WTC11 (cell line): ENCODE data around the gene PINK1. TPM values are rescaled to one million over a fixed set of nuclear protein-coding genes. Genes with fewer than 3 reads are reported as not detected.
A peak's percentile ranks its signal among the peaks of the same experiment; 100 is the strongest.

Source experiments
- ATAC-seq: fragments of 200-7000 bp; cut with Tn5 transposase; 2 replicates; pipeline ENCODE4 v1.10.0; 2021; ENCODE audit warnings: mild to moderate bottlenecking, moderate library complexity
- CTCF ChIA-PET: fragments of 300-600 bp; sonication (Branson Sonifier 250); formaldehyde crosslinking; loops from one replicate; lab custom pipeline; 2021; ENCODE audit warnings: antibody characterized with exemption; lab: Charles Lee
- POLR2A ChIA-PET: fragments of 350-600 bp; sonication (Branson Sonifier 250); formaldehyde crosslinking; loops from one replicate; lab custom pipeline; 2021; ENCODE audit warnings: antibody characterized with exemption; lab: Charles Lee
- DNase-seq: peaks from one replicate; pipeline ENCODE4 v3.0.0; 2021; ENCODE audit warnings: low spot score
- H3K27ac Mint-ChIP-seq: 2 replicates; pipeline ENCODE4 v1.8.0; 2021; ENCODE audit warnings: mixed read lengths
- H3K27me3 Mint-ChIP-seq: 2 replicates; pipeline ENCODE4 v1.8.0; 2021; ENCODE audit warnings: low read depth, mild to moderate bottlenecking, moderate library complexity, mixed read lengths
- H3K36me3 Mint-ChIP-seq: 2 replicates; pipeline ENCODE4 v1.8.0; 2021; ENCODE audit warnings: mixed read lengths
- H3K4me1 Mint-ChIP-seq: 2 replicates; pipeline ENCODE4 v1.8.0; 2022; ENCODE audit warnings: mixed read lengths
- H3K4me3 Mint-ChIP-seq: 2 replicates; pipeline ENCODE4 v1.8.0; 2021; ENCODE audit warnings: mild to moderate bottlenecking, moderate library complexity, mixed read lengths
- H3K9me3 Mint-ChIP-seq: 2 replicates; pipeline ENCODE4 v1.8.0; 2021; ENCODE audit warnings: mixed read lengths
- ATF3 ChIP-seq: sonication (generic); formaldehyde crosslinking; conservative IDR thresholded peaks from 2 replicates; pipeline ENCODE4 v1.8.1; 2022; ENCODE audit warnings: mild to moderate bottlenecking, missing genetic modification reagents
- CREB1 ChIP-seq: sonication (generic); formaldehyde crosslinking; IDR thresholded peaks from 2 replicates; pipeline ENCODE4 v1.8.0; 2023; ENCODE audit warnings: mild to moderate bottlenecking, missing genetic modification reagents
- CREM ChIP-seq: sonication (generic); formaldehyde crosslinking; IDR thresholded peaks from 2 replicates; pipeline ENCODE4 v1.8.1; 2022; ENCODE audit warnings: mild to moderate bottlenecking, missing genetic modification reagents, moderate library complexity
- CTCF ChIP-seq: fragments of 200-600 bp; IDR thresholded peaks from 2 replicates; pipeline ENCODE4 v1.8.0; 2022; ENCODE audit warnings: antibody characterized with exemption
- EMX1 ChIP-seq: fragments of 250-450 bp; sonication (Bioruptor Pico); IDR thresholded peaks from 2 replicates; pipeline ENCODE4 v1.8.0; 2021; ENCODE audit warnings: mild to moderate bottlenecking
- ETV6 ChIP-seq: sonication (generic); formaldehyde crosslinking; IDR thresholded peaks from 2 replicates; pipeline ENCODE4 v1.8.1; 2022; ENCODE audit warnings: mild to moderate bottlenecking, missing genetic modification reagents
- FOXJ3 ChIP-seq: sonication (generic); formaldehyde crosslinking; IDR thresholded peaks from 2 replicates; pipeline ENCODE4 v1.9.0; 2021; ENCODE audit warnings: missing genetic modification reagents, mild to moderate bottlenecking, borderline replicate concordance
- FOXK1 ChIP-seq: sonication (generic); formaldehyde crosslinking; IDR thresholded peaks from 2 replicates; pipeline ENCODE4 v1.8.0; 2022; ENCODE audit warnings: mild to moderate bottlenecking, moderate library complexity, missing genetic modification reagents
- FOXP1 ChIP-seq: sonication (generic); formaldehyde crosslinking; IDR thresholded peaks from 2 replicates; pipeline ENCODE4 v1.8.0; 2022; ENCODE audit warnings: missing genetic modification reagents, mild to moderate bottlenecking, moderate library complexity, borderline replicate concordance
- GTF2I ChIP-seq: fragments of 250-450 bp; sonication (Bioruptor Pico); conservative IDR thresholded peaks from 2 replicates; pipeline ENCODE4 v1.4.0; 2021; ENCODE audit warnings: mild to moderate bottlenecking
- JUN ChIP-seq: sonication (generic); formaldehyde crosslinking; IDR thresholded peaks from 2 replicates; pipeline ENCODE4 v1.8.0; 2023; ENCODE audit warnings: mild to moderate bottlenecking, missing genetic modification reagents
- KAT7 ChIP-seq: sonication (generic); formaldehyde crosslinking; IDR thresholded peaks from 2 replicates; pipeline ENCODE4 v1.8.1; 2023; ENCODE audit warnings: missing genetic modification reagents, mild to moderate bottlenecking, borderline replicate concordance
- MYBL2 ChIP-seq: sonication (generic); formaldehyde crosslinking; IDR thresholded peaks from 2 replicates; pipeline ENCODE4 v1.8.1; 2023; ENCODE audit warnings: mild to moderate bottlenecking, moderate library complexity, missing genetic modification reagents
- NFATC4 ChIP-seq: fragments of 250-450 bp; sonication (Bioruptor Pico); IDR thresholded peaks from 2 replicates; pipeline ENCODE4 v1.9.0; 2021; ENCODE audit warnings: mild to moderate bottlenecking
- NFYB ChIP-seq: sonication (generic); formaldehyde crosslinking; conservative IDR thresholded peaks from 2 replicates; pipeline ENCODE4 v1.8.0; 2022; ENCODE audit warnings: low read depth, missing genetic modification reagents
- NR2C2 ChIP-seq: sonication (generic); formaldehyde crosslinking; IDR thresholded peaks from 2 replicates; pipeline ENCODE4 v1.8.0; 2022; ENCODE audit warnings: mild to moderate bottlenecking, missing genetic modification reagents
- OVOL2 ChIP-seq: fragments of 250-450 bp; sonication (Bioruptor Pico); IDR thresholded peaks from 2 replicates; pipeline ENCODE4 v1.9.0; 2021; ENCODE audit warnings: mild to moderate bottlenecking, borderline replicate concordance
- RELA ChIP-seq: sonication (generic); formaldehyde crosslinking; IDR thresholded peaks from 2 replicates; pipeline ENCODE4 v1.8.1; 2022; ENCODE audit warnings: missing genetic modification reagents, mild to moderate bottlenecking, borderline replicate concordance
- SMAD3 ChIP-seq: sonication (generic); formaldehyde crosslinking; IDR thresholded peaks from 2 replicates; pipeline ENCODE4 v1.8.0; 2022; ENCODE audit warnings: missing genetic modification reagents, mild to moderate bottlenecking, borderline replicate concordance
- TEAD1 ChIP-seq: sonication (generic); formaldehyde crosslinking; IDR thresholded peaks from 2 replicates; pipeline ENCODE4 v1.8.0; 2022; ENCODE audit warnings: mild to moderate bottlenecking, missing genetic modification reagents
- ZNF263 ChIP-seq: sonication (generic); formaldehyde crosslinking; IDR thresholded peaks from 2 replicates; pipeline ENCODE4 v1.8.1; 2022; ENCODE audit warnings: low read depth, mild to moderate bottlenecking, moderate library complexity, missing genetic modification reagents
- ZNF281 ChIP-seq: sonication (generic); formaldehyde crosslinking; IDR thresholded peaks from 2 replicates; pipeline ENCODE4 v1.8.0; 2023; ENCODE audit warnings: mild to moderate bottlenecking, missing genetic modification reagents
- ZNF423 ChIP-seq: fragments of 250-450 bp; sonication (Bioruptor Pico); IDR thresholded peaks from 2 replicates; pipeline ENCODE4 v2.1.2; 2022; ENCODE audit warnings: mild to moderate bottlenecking, moderate library complexity
- ZNF425 ChIP-seq: fragments of 250-450 bp; sonication (Bioruptor Pico); conservative IDR thresholded peaks from 2 replicates; pipeline ENCODE4 v1.9.0; 2021; ENCODE audit warnings: mild to moderate bottlenecking
- ZNF532 ChIP-seq: fragments of 250-450 bp; sonication (Bioruptor Pico); IDR thresholded peaks from 2 replicates; pipeline ENCODE4 v1.9.0; 2021; ENCODE audit warnings: mild to moderate bottlenecking, borderline replicate concordance
- ZNF671 ChIP-seq: fragments of 250-450 bp; sonication (Bioruptor Pico); IDR thresholded peaks from 2 replicates; pipeline ENCODE4 v1.8.0; 2021; ENCODE audit warnings: mild to moderate bottlenecking
- total RNA-seq: library from RNA; stranded (reverse); gene quantifications from 3 replicates; pipeline ENCODE4 v1.2.3, GENCODE V29; 2021

Gene PINK1
- total RNA-seq, 1 experiment from 2014 or later, result 47.7 TPM

GRCh38 chr1:20634065-20634593, 871 bp downstream of the PINK1 start:
- TF ChIP-seq CREM, result no peak
- no peak for TF ChIP-seq NFATC4 (CRISPR knock-in tag)
- no peak for TF ChIP-seq GTF2I (CRISPR knock-in tag)
- TF ChIP-seq JUN (CRISPR knock-in tag), result no peak
- TF ChIP-seq ZNF671 (CRISPR knock-in tag), result no peak
- no peak for TF ChIP-seq FOXP1 (CRISPR knock-in tag)
- no peak for TF ChIP-seq KAT7
- TF ChIP-seq NR2C2, result no peak
- no peak for TF ChIP-seq SMAD3 (CRISPR knock-in tag)
- TF ChIP-seq FOXK1 (CRISPR knock-in tag), result no peak
- TF ChIP-seq ZNF423 (CRISPR knock-in tag), result no peak
- TF ChIP-seq ZNF425 (CRISPR knock-in tag), result no peak
- no peak for TF ChIP-seq ATF3 (CRISPR knock-in tag)
- TF ChIP-seq ZNF281 (CRISPR knock-in tag), result no peak
- ATAC-seq (peak; percentile 9), DNase-seq (no peak)
- H3K36me3 Mint-ChIP-seq, result peaks cover 10% of the 10 kb centered on the region
- H3K9me3 Mint-ChIP-seq, result peaks cover 7% of the 10 kb centered on the region
- ChIA-PET POLR2A (interaction anchor here (0.5 to 1.6 kb wide), 8 partner anchors 18 to 153 kb away, joined by 3 to 9 read pairs (median 4); partner anchors contain the start of genes FAM43B and HP1BP3), CTCF (interaction anchor here (0.6 to 3.3 kb wide), 47 partner anchors 8 to 1954 kb away, joined by 3 to 153 read pairs (median 5); partner anchors contain the start of genes CDA, DDOST and KIF17)
- peaks cover 13% of the 10 kb centered on the region for H3K4me1 Mint-ChIP-seq
- H3K4me3 Mint-ChIP-seq, result peak overlapping the region; percentile 93
- H3K27me3 Mint-ChIP-seq, result peaks cover 12% of the 10 kb centered on the region
- H3K27ac Mint-ChIP-seq, result peak overlapping the region; percentile 98

- DNase-seq, result peak; percentile 69
- peak; percentile 67 for ATAC-seq
- Mint-ChIP-seq H3K36me3 (peaks cover 9% of the 10 kb centered on the region; the same call in 1 of the 2 replicates), H3K27ac (peak overlapping the region; percentile 98), H3K4me1 (peaks cover 13% of the 10 kb centered on the region), H3K9me3 (peaks cover 3% of the 10 kb centered on the region; the same call in 1 of the 2 replicates), H3K4me3 (peak overlapping the region; percentile 93), H3K27me3 (peaks cover 9% of the 10 kb centered on the region; the same call in 1 of the 2 replicates)
- ChIA-PET CTCF (interaction anchor here (0.9 to 3.3 kb wide), 16 partner anchors 11 to 270 kb away, joined by 3 to 153 read pairs (median 6); no protein-coding TSS in a partner anchor), POLR2A (interaction anchor here (1.4 to 1.6 kb wide), 2 partner anchors 27 to 82 kb away, joined by 4 to 9 read pairs; partner anchors contain the start of gene FAM43B)
- TF ChIP-seq ZNF263 (CRISPR knock-in tag) (no peak), CTCF (no peak), CREB1 (no peak), OVOL2 (no peak), TEAD1 (CRISPR knock-in tag) (no peak), ZNF532 (CRISPR knock-in tag) (no peak), EMX1 (CRISPR knock-in tag) (no peak), FOXJ3 (CRISPR knock-in tag) (no peak), RELA (CRISPR knock-in tag) (no peak), ETV6 (CRISPR knock-in tag) (no peak), NFYB (no peak), MYBL2 (CRISPR knock-in tag) (no peak)
Measured at GRCh38 chr1:20634594-20635084, 1.4 kb downstream of the PINK1 start.
